ENCODE results near the gene WTIP. TPM values are rescaled to one million over a fixed set of nuclear protein-coding genes. Genes with fewer than 3 reads are reported as not detected.
"Not testable (repeated sequence)": the region's sequence is repeated elsewhere in the genome, so short reads cannot be mapped to it uniquely, and the experiment has no call there.

The WTIP gene
- total RNA-seq (10 to 100 TPM; 13.6 to 20.1 (median 17.6) TPM), polyA plus RNA-seq (8.2 TPM)
- long read RNA-seq, donor 1, full-length matches to known transcripts = 50 of 64 reads
- long read RNA-seq, donor 1, partial matches to known transcripts = 1 of 64 reads
- long read RNA-seq, donor 1, other reads (novel, unspliced or antisense) = 13 of 64 reads
- long read RNA-seq, donor 2, full-length matches to known transcripts = 49 of 59 reads
- long read RNA-seq, donor 2, partial matches to known transcripts = 4 of 59 reads
- long read RNA-seq, donor 2, other reads (novel, unspliced or antisense) = 6 of 59 reads
- long read RNA-seq, donor 3, full-length matches to known transcripts = 1 of 13 reads
- long read RNA-seq, donor 3, partial matches to known transcripts = 8 of 13 reads
- long read RNA-seq, donor 3, other reads (novel, unspliced or antisense) = 4 of 13 reads
- long read RNA-seq, donor 4, full-length matches to known transcripts = 34 of 35 reads
- long read RNA-seq, donor 4, partial matches to known transcripts = 0 of 35 reads
- long read RNA-seq, donor 4, other reads (novel, unspliced or antisense) = 1 of 35 reads

- peak; percentile 85 to 89 for ATAC-seq
- WGBS = 3% methylated on average over 95 of the region's 95 CpGs
- peak; percentile 83 to 93 (median 93) for DNase-seq
- Histone ChIP-seq H3K4me3 (ENCODE audit: low read length) (peak within 1 kb of the TSS; percentile 95), H3K27me3 (ENCODE audit: control insufficient read depth, insufficient read depth) (no peaks in the 10 kb centered on the region), H3K4me1 (ENCODE audit: control insufficient read depth, insufficient read depth, low read length) (peaks cover 8% of the 10 kb centered on the region), H3K27ac (ENCODE audit: low read length) (peak within 1 kb of the TSS; percentile 83), H3K9me3 (ENCODE audit: control insufficient read depth, low read length) (no peaks in the 10 kb centered on the region)
- intact Hi-C loops (cut with DNase I) = no loop called here
Observed at GRCh38 chr19:34480971-34481841, at the start of gene WTIP. Gene WTIP, plus strand, starts transcription at chr19:34481758. Its CDS starts 217 bp downstream, at chr19:34481975.

GRCh38 chr19:34432797-34433196 lies 48.8 kb upstream of the WTIP start:
- Histone ChIP-seq H3K27me3 (ENCODE audit: control insufficient read depth, insufficient read depth) (no peaks in the 10 kb centered on the region), H3K4me1 (ENCODE audit: control insufficient read depth, insufficient read depth, low read length) (no peaks in the 10 kb centered on the region), H3K27ac (ENCODE audit: low read length) (no peak overlapping the region), H3K4me3 (ENCODE audit: low read length) (no peak overlapping the region), H3K9me3 (ENCODE audit: control insufficient read depth, low read length) (no peaks in the 10 kb centered on the region)
- intact Hi-C loops (cut with DNase I) = no loop called here
- 63% methylated on average over 5 of the region's 5 CpGs for WGBS
- DNase-seq (peak in 2 of 3 donors; percentile 31 to 65), ATAC-seq (peak in 1 of 2 donors; percentile 48)

- DNase-seq (no peak), ATAC-seq (no peak)
- intact Hi-C loops (cut with DNase I) = no loop called here
- Histone ChIP-seq H3K27me3 (ENCODE audit: control insufficient read depth, insufficient read depth) (no peaks in the 10 kb centered on the region), H3K4me3 (ENCODE audit: low read length) (no peak overlapping the region), H3K9me3 (ENCODE audit: control insufficient read depth, low read length) (no peaks in the 10 kb centered on the region), H3K4me1 (ENCODE audit: control insufficient read depth, insufficient read depth, low read length) (no peaks in the 10 kb centered on the region), H3K27ac (ENCODE audit: low read length) (no peak overlapping the region)
- WGBS = 63% methylated on average over 3 of the region's 3 CpGs
Observed at GRCh38 chr19:34436716-34437115, 44.8 kb upstream of the WTIP start.

GRCh38 chr19:34448191-34448590 lies 33.4 kb upstream of the WTIP start:
- Histone ChIP-seq H3K4me3 (ENCODE audit: low read length) (no peak overlapping the region), H3K27ac (ENCODE audit: low read length) (no peak overlapping the region), H3K9me3 (ENCODE audit: control insufficient read depth, low read length) (no peaks in the 10 kb centered on the region), H3K27me3 (ENCODE audit: control insufficient read depth, insufficient read depth) (no peaks in the 10 kb centered on the region), H3K4me1 (ENCODE audit: control insufficient read depth, insufficient read depth, low read length) (no peaks in the 10 kb centered on the region)
- 91% methylated on average over 3 of the region's 3 CpGs for WGBS
- intact Hi-C loops (cut with DNase I) = no loop called here
- DNase-seq (no peak), ATAC-seq (no peak)

GRCh38 chr19:34452723-34453122 lies 28.8 kb upstream of the WTIP start:
- intact Hi-C loops (cut with DNase I) = no loop called here
- Histone ChIP-seq H3K27me3 (ENCODE audit: control insufficient read depth, insufficient read depth) (no peaks in the 10 kb centered on the region), H3K4me3 (ENCODE audit: low read length) (no peak overlapping the region), H3K9me3 (ENCODE audit: control insufficient read depth, low read length) (no peaks in the 10 kb centered on the region), H3K4me1 (ENCODE audit: control insufficient read depth, insufficient read depth, low read length) (no peaks in the 10 kb centered on the region), H3K27ac (ENCODE audit: low read length) (no peak overlapping the region)
- ATAC-seq (no peak), DNase-seq (no peak)

- Histone ChIP-seq H3K9me3 (ENCODE audit: control insufficient read depth, low read length) (no peaks in the 10 kb centered on the region), H3K4me3 (ENCODE audit: low read length) (no peak overlapping the region), H3K27me3 (ENCODE audit: control insufficient read depth, insufficient read depth) (no peaks in the 10 kb centered on the region), H3K27ac (ENCODE audit: low read length) (no peak overlapping the region), H3K4me1 (ENCODE audit: control insufficient read depth, insufficient read depth, low read length) (no peaks in the 10 kb centered on the region)
- 83% methylated on average over 2 of the region's 2 CpGs for WGBS
- intact Hi-C loops (cut with DNase I) = no loop called here
- DNase-seq = no peak
- ATAC-seq = no peak
Observed at GRCh38 chr19:34454091-34454490, 27.5 kb upstream of the WTIP start.

- intact Hi-C loops (cut with DNase I) = no loop called here
- 95% methylated on average over 3 of the region's 3 CpGs for whole genome bisulfite sequencing
- Histone ChIP-seq H3K27me3 (ENCODE audit: control insufficient read depth, insufficient read depth) (no peaks in the 10 kb centered on the region), H3K9me3 (ENCODE audit: control insufficient read depth, low read length) (no peaks in the 10 kb centered on the region), H3K4me1 (ENCODE audit: control insufficient read depth, insufficient read depth, low read length) (no peaks in the 10 kb centered on the region), H3K4me3 (ENCODE audit: low read length) (no peak overlapping the region), H3K27ac (ENCODE audit: low read length) (no peak overlapping the region)
- DNase-seq (no peak), ATAC-seq (no peak)
Observed at GRCh38 chr19:34454685-34455084, 26.9 kb upstream of the WTIP start.

- H3K27ac ChIP-seq (ENCODE audit: low read length); H3K4me1 ChIP-seq (ENCODE audit: control insufficient read depth, insufficient read depth, low read length); intact Hi-C loops (cut with DNase I); H3K4me3 ChIP-seq (ENCODE audit: low read length); H3K9me3 ChIP-seq (ENCODE audit: control insufficient read depth, low read length); H3K27me3 ChIP-seq (ENCODE audit: control insufficient read depth, insufficient read depth); ATAC-seq; DNase-seq: not testable (repeated sequence)
- 92% methylated on average over 17 of the region's 17 CpGs for WGBS
Observed at GRCh38 chr19:34455783-34456480, 25.6 kb upstream of the WTIP start.

GRCh38 chr19:34457446-34457845 lies 24.1 kb upstream of the WTIP start:
- Histone ChIP-seq H3K4me3 (ENCODE audit: low read length) (no peak overlapping the region), H3K27ac (ENCODE audit: low read length) (no peak overlapping the region), H3K27me3 (ENCODE audit: control insufficient read depth, insufficient read depth) (no peaks in the 10 kb centered on the region), H3K9me3 (ENCODE audit: control insufficient read depth, low read length) (no peaks in the 10 kb centered on the region), H3K4me1 (ENCODE audit: control insufficient read depth, insufficient read depth, low read length) (peaks cover 11% of the 10 kb centered on the region)
- 64% methylated on average over 4 of the region's 4 CpGs for WGBS
- ATAC-seq = no peak
- intact Hi-C loops (cut with DNase I) = no loop called here
- no peak for DNase-seq

GRCh38 chr19:34458677-34459076 lies 22.9 kb upstream of the WTIP start:
- intact Hi-C loops (cut with DNase I) = no loop called here
- no peak overlapping the region for H3K27ac ChIP-seq (ENCODE audit: low read length)
- no peak for ATAC-seq
- peaks cover 11% of the 10 kb centered on the region for H3K4me1 ChIP-seq (ENCODE audit: control insufficient read depth, insufficient read depth, low read length)
- no peak for DNase-seq
- 91% methylated on average over 5 of the region's 5 CpGs for WGBS
- no peaks in the 10 kb centered on the region for H3K27me3 ChIP-seq (ENCODE audit: control insufficient read depth, insufficient read depth)
- H3K9me3 ChIP-seq (ENCODE audit: control insufficient read depth, low read length) = no peaks in the 10 kb centered on the region
- H3K4me3 ChIP-seq (ENCODE audit: low read length) = no peak overlapping the region

Data from right cardiac atrium (tissue), 5 donors.